DND-41 (cell line): ENCODE data around the gene IFIT2.

ENCODE experiments used
- ATAC-seq: fragments of 200-7000 bp; cut with Tn5 transposase; 3 replicates; pipeline ENCODE4 v1.9.1; 2021; ENCODE audit warnings: low read depth; ENCODE audit not compliant: insufficient read depth
- DNase-seq: peaks from one replicate; pipeline ENCODE4 v3.0.0-alpha.2; 2020
- H2AFZ ChIP-seq: 2 replicates; pipeline ENCODE4 v1.6.0; 2012; ENCODE audit warnings: low read depth, low read length
- H3K27ac ChIP-seq: 2 replicates; pipeline ENCODE4 v1.5.1; 2012; ENCODE audit warnings: low read length, inconsistent platforms
- H3K27me3 ChIP-seq: fragments of 200-600 bp; sonication (generic); 2 replicates; pipeline ENCODE4 v1.6.0; 2012; ENCODE audit warnings: low read length, mild to moderate bottlenecking, inconsistent platforms; ENCODE audit not compliant: insufficient read depth, poor library complexity
- H3K36me3 ChIP-seq: 2 replicates; pipeline ENCODE4 v1.5.1; 2012; ENCODE audit warnings: low read length, inconsistent platforms; ENCODE audit not compliant: insufficient read depth
- H3K4me1 ChIP-seq: 2 replicates; pipeline ENCODE4 v1.5.1; 2012; ENCODE audit warnings: mild to moderate bottlenecking, low read length; ENCODE audit not compliant: insufficient read depth
- H3K4me2 ChIP-seq: 2 replicates; pipeline ENCODE4 v1.6.0; 2012; ENCODE audit warnings: mild to moderate bottlenecking, moderate library complexity, low read length, inconsistent platforms; ENCODE audit not compliant: insufficient read depth
- H3K4me3 ChIP-seq, 2 experiments: fragments of 200-600 bp in 1 of 2; shearing (Covaris generic) in 1 of 2; 2 replicates each; pipeline ENCODE4 v1.5.1; 2012 to 2016; ENCODE audit warnings: inconsistent platforms in 2 of 2, low read length in 2 of 2, mild to moderate bottlenecking in 2 of 2, low read depth in 1 of 2, moderate library complexity in 1 of 2
- H3K79me2 ChIP-seq: 2 replicates; pipeline ENCODE4 v1.6.0; 2012; ENCODE audit warnings: low read length, inconsistent platforms; ENCODE audit not compliant: insufficient read depth
- H3K9ac ChIP-seq: 2 replicates; pipeline ENCODE4 v1.6.0; 2012; ENCODE audit warnings: low read depth, mild to moderate bottlenecking, inconsistent platforms, low read length, moderate library complexity
- H3K9me3 ChIP-seq: 2 replicates; pipeline ENCODE4 v1.5.1; 2012; ENCODE audit warnings: low read length, moderate library complexity, mild to moderate bottlenecking, inconsistent platforms; ENCODE audit not compliant: insufficient read depth, severe bottlenecking
- H4K20me1 ChIP-seq: 2 replicates; pipeline ENCODE4 v1.6.0; 2012; ENCODE audit warnings: low read length; ENCODE audit not compliant: insufficient read depth
- EZH2 ChIP-seq: IDR thresholded peaks from 3 replicates; pipeline ENCODE4 v1.6.1; 2012; ENCODE audit warnings: borderline replicate concordance, low read depth, mild to moderate bottlenecking, moderate library complexity, low read length, inconsistent platforms; ENCODE audit not compliant: severe bottlenecking
- TF ChIP-seq, protein P1 (sequence below): IDR thresholded peaks from 2 replicates; pipeline ENCODE4 v1.5.1; 2012; ENCODE audit warnings: borderline replicate concordance, low read length, moderate library complexity, mild to moderate bottlenecking; ENCODE audit not compliant: poor library complexity, severe bottlenecking; ENCODE audit errors: extremely low read depth

The IFIT2 gene

GRCh38 chr10:89271532-89271931 lies 30.3 kb upstream of the IFIT2 start:
- no peaks in the 10 kb centered on the region for H4K20me1 ChIP-seq
- no peak for TF ChIP-seq EZH2
- TF ChIP-seq, protein P1, sequence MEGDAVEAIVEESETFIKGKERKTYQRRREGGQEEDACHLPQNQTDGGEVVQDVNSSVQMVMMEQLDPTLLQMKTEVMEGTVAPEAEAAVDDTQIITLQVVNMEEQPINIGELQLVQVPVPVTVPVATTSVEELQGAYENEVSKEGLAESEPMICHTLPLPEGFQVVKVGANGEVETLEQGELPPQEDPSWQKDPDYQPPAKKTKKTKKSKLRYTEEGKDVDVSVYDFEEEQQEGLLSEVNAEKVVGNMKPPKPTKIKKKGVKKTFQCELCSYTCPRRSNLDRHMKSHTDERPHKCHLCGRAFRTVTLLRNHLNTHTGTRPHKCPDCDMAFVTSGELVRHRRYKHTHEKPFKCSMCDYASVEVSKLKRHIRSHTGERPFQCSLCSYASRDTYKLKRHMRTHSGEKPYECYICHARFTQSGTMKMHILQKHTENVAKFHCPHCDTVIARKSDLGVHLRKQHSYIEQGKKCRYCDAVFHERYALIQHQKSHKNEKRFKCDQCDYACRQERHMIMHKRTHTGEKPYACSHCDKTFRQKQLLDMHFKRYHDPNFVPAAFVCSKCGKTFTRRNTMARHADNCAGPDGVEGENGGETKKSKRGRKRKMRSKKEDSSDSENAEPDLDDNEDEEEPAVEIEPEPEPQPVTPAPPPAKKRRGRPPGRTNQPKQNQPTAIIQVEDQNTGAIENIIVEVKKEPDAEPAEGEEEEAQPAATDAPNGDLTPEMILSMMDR = no peak
- H3K9me3 ChIP-seq = no peaks in the 10 kb centered on the region
- no peak overlapping the region for H3K4me2 ChIP-seq
- H2AFZ ChIP-seq = no peak overlapping the region
- ATAC-seq (no peak), DNase-seq (no peak)
- H3K4me1 ChIP-seq = no peaks in the 10 kb centered on the region
- no peaks in the 10 kb centered on the region for H3K79me2 ChIP-seq
- H3K36me3 ChIP-seq = no peaks in the 10 kb centered on the region
- no peak overlapping the region for H3K4me3 ChIP-seq
- no peaks in the 10 kb centered on the region for H3K27me3 ChIP-seq
- no peak overlapping the region for H3K9ac ChIP-seq
- no peak overlapping the region for H3K27ac ChIP-seq

GRCh38 chr10:89273680-89274079 lies 28.2 kb upstream of the IFIT2 start:
- TF ChIP-seq EZH2 = no peak
- TF ChIP-seq, protein P1 = no peak
- H3K36me3 ChIP-seq = no peaks in the 10 kb centered on the region
- no peak for ATAC-seq
- no peak overlapping the region for H3K4me2 ChIP-seq
- H3K9me3 ChIP-seq = no peaks in the 10 kb centered on the region
- no peak overlapping the region for H3K27ac ChIP-seq
- H3K4me3 ChIP-seq = no peak overlapping the region
- H3K4me1 ChIP-seq = no peaks in the 10 kb centered on the region
- no peak overlapping the region for H3K9ac ChIP-seq
- no peak overlapping the region for H2AFZ ChIP-seq
- H4K20me1 ChIP-seq = no peaks in the 10 kb centered on the region
- H3K79me2 ChIP-seq = no peaks in the 10 kb centered on the region
- no peaks in the 10 kb centered on the region for H3K27me3 ChIP-seq
- no peak for DNase-seq

GRCh38 chr10:89274928-89275327 lies 26.9 kb upstream of the IFIT2 start:
- Histone ChIP-seq H3K4me2 (no peak overlapping the region), H2AFZ (no peak overlapping the region), H3K4me1 (no peaks in the 10 kb centered on the region), H3K4me3 (no peak overlapping the region), H3K27ac (no peak overlapping the region), H3K27me3 (no peaks in the 10 kb centered on the region), H3K9ac (no peak overlapping the region), H4K20me1 (no peaks in the 10 kb centered on the region), H3K36me3 (no peaks in the 10 kb centered on the region), H3K9me3 (no peaks in the 10 kb centered on the region), H3K79me2 (no peaks in the 10 kb centered on the region)
- DNase-seq = no peak
- ATAC-seq = no peak
- TF ChIP-seq EZH2 = no peak

DNA sequence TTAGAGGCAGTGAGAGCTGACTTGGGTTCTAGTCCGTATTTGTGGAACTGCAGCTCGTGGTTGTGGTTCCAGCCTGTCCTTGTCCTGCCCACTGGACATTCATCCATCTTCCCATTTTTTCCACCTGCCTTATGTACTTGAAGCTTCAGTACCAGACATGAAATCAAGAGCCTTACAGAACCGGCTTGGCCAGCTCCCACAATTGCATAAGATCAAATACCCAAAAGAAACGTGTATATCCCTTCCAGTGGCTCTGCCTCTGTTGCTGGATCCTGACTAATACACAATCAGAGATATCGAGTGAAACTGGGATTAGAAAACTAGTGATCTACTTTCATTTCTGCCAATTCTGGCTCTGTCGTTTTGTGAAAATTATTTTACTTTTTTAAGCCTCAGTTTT lies 26.5 kb upstream of the IFIT2 start:
- H3K9me3 ChIP-seq = no peaks in the 10 kb centered on the region
- H2AFZ ChIP-seq = no peak overlapping the region
- H3K27me3 ChIP-seq = no peaks in the 10 kb centered on the region
- no peaks in the 10 kb centered on the region for H4K20me1 ChIP-seq
- DNase-seq (no peak), ATAC-seq (no peak)
- H3K4me3 ChIP-seq = no peak overlapping the region
- no peak overlapping the region for H3K27ac ChIP-seq
- H3K4me2 ChIP-seq = no peak overlapping the region
- H3K9ac ChIP-seq = no peak overlapping the region
- TF ChIP-seq, protein P1 = no peak
- no peak for TF ChIP-seq EZH2
- H3K36me3 ChIP-seq = no peaks in the 10 kb centered on the region
- no peaks in the 10 kb centered on the region for H3K4me1 ChIP-seq
- H3K79me2 ChIP-seq = no peaks in the 10 kb centered on the region
